Mammary epithelial cell (primary cell): Measurements from ENCODE around the gene UBXN2A.

Source experiments
- CTCF ChIP-seq, 2 donors: IDR thresholded peaks in 1 of 2; conservative IDR thresholded peaks in 1 of 2; 2 replicates each; pipeline ENCODE4 v1.5.1; 2011 to 2012; ENCODE audit warnings: inconsistent platforms in 2 of 2, low read length in 2 of 2, mild to moderate bottlenecking in 2 of 2, control low read depth in 1 of 2, low read depth in 1 of 2; ENCODE audit not compliant: insufficient read depth in 1 of 2; ENCODE audit errors: extremely low read depth in 1 of 2
- EZH2 ChIP-seq: IDR thresholded peaks from 2 replicates; pipeline ENCODE4 v1.6.1; 2012; ENCODE audit warnings: low read length, inconsistent platforms, borderline replicate concordance

- no peak for TF ChIP-seq CTCF (conservative IDR thresholded peaks at IDR 0.05 in 1 of 2, IDR thresholded peaks at IDR 0.05 in 1 of 2; ENCODE audit: extremely low read depth in 1 of 2, insufficient read depth in 1 of 2, low read depth in 1 of 2, low read length in 2 of 2)
- no peak for TF ChIP-seq EZH2
Measured at GRCh38 chr2:24022324-24022974, 82.2 kb downstream of the UBXN2A start.
